ENCODE data around the gene FRMPD1. TPM values are rescaled to one million over a fixed set of nuclear protein-coding genes. Genes with fewer than 3 reads are reported as not detected.

The FRMPD1 gene
- total RNA-seq, 4 donors from 2014 or later = 0.21 TPM; not detected in 3

DNA sequence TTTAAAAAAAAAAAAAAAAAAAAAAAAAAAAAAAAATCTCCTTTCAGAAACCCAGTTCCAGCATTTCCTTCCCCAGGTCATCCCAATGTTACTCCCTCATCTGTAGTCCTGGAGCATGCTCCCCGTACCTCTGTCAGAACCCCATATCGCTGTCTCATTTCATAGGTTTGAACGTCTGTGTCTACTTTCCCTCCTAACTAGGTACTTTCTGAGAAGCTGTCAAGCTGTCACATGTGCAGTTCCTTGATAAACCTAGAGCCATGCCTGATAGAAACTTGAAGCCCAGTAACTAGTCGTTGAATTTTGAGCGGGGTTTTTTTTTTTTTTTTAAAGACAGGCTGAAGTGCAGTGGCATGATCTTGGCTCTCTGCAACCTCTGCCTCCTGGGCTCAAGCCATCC lies 118.6 kb downstream of the FRMPD1 start:
- no peak for DNase-seq
- intact Hi-C loops (cut with DNase I; ENCODE audit: low total_unique reads) = no loop called here
- no peaks in the 10 kb centered on the region for H3K9me3 ChIP-seq
- H3K4me3 ChIP-seq = no peak overlapping the region
- no peaks in the 10 kb centered on the region for H3K27me3 ChIP-seq
- H3K27ac ChIP-seq = no peak overlapping the region
- no peaks in the 10 kb centered on the region for H3K36me3 ChIP-seq
- H3K4me1 ChIP-seq = no peaks in the 10 kb centered on the region
- no peak for TF ChIP-seq POLR2A (IDR thresholded peaks at IDR 0.05)
- TF ChIP-seq, protein P1, sequence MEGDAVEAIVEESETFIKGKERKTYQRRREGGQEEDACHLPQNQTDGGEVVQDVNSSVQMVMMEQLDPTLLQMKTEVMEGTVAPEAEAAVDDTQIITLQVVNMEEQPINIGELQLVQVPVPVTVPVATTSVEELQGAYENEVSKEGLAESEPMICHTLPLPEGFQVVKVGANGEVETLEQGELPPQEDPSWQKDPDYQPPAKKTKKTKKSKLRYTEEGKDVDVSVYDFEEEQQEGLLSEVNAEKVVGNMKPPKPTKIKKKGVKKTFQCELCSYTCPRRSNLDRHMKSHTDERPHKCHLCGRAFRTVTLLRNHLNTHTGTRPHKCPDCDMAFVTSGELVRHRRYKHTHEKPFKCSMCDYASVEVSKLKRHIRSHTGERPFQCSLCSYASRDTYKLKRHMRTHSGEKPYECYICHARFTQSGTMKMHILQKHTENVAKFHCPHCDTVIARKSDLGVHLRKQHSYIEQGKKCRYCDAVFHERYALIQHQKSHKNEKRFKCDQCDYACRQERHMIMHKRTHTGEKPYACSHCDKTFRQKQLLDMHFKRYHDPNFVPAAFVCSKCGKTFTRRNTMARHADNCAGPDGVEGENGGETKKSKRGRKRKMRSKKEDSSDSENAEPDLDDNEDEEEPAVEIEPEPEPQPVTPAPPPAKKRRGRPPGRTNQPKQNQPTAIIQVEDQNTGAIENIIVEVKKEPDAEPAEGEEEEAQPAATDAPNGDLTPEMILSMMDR (IDR thresholded peaks at IDR 0.05) = no peak

DNA sequence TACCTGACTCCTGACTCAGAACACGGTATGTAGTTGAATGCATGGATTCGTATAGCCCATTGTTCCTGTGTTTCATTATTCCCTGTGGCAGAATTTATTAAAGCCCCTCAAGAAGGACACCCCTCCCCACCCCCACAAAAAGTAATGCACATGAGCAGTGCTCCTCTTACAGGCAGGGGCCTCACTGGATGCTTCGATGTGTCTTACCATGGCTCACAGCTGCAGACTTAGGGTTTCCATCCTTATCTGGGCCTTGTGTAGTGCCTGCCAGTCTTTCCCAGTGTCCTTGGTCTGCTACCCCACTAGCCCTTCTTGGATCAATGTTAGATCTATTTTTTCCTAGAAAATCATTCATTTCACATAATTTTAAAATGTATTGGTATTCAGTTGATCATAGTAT lies 119.2 kb downstream of the FRMPD1 start:
- DNase-seq = no peak
- no peaks in the 10 kb centered on the region for H3K36me3 ChIP-seq
- TF ChIP-seq, protein P1 (IDR thresholded peaks at IDR 0.05) = no peak
- no peak for TF ChIP-seq POLR2A (IDR thresholded peaks at IDR 0.05)
- H3K9me3 ChIP-seq = no peaks in the 10 kb centered on the region
- H3K4me1 ChIP-seq = no peaks in the 10 kb centered on the region
- intact Hi-C loops (cut with DNase I; ENCODE audit: low total_unique reads) = no loop called here
- H3K27me3 ChIP-seq = no peaks in the 10 kb centered on the region
- H3K27ac ChIP-seq = no peak overlapping the region
- H3K4me3 ChIP-seq = no peak overlapping the region

DNA sequence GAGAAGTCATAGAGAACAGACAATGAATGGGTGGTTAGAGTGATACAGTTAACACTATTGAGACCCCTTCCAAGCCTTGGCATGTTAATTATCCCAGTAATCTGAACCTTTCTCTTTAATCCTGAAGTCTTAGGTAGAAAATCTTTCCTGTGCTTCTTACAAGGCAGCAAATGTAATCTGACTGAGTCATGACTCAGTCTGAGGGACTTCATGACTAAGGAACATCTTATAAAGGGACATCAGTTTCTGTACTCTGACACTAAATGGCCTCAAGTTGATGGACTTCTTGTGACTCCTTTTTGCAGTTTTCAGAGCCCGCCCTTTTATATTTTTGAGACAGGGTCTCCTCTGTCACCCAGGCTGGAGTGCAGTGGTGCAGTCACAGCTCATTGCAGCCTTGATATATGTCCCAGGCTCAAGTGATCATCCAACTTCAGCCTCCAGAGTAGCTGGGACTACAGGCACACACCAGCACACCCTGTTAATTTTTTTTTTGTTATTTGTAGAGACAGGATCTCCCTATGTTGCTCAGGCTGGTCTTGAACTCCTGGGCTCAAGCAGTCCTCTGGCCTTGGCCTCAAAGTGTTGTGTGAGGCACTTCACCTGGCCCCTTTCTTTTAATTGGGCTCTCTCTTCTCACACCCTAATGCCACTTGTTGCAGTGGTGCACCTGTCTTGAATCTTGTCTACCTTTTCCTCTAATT lies 124.6 kb downstream of the FRMPD1 start:
- intact Hi-C loops (cut with DNase I; ENCODE audit: low total_unique reads) = no loop called here
- Histone ChIP-seq H3K27ac (no peak overlapping the region), H3K36me3 (no peaks in the 10 kb centered on the region), H3K4me1 (no peaks in the 10 kb centered on the region), H3K9me3 (no peaks in the 10 kb centered on the region), H3K27me3 (no peaks in the 10 kb centered on the region), H3K4me3 (no peak overlapping the region)
- no peak for DNase-seq
- no peak for TF ChIP-seq POLR2A (IDR thresholded peaks at IDR 0.05)
- TF ChIP-seq, protein P1 (IDR thresholded peaks at IDR 0.05) = no peak

DNA sequence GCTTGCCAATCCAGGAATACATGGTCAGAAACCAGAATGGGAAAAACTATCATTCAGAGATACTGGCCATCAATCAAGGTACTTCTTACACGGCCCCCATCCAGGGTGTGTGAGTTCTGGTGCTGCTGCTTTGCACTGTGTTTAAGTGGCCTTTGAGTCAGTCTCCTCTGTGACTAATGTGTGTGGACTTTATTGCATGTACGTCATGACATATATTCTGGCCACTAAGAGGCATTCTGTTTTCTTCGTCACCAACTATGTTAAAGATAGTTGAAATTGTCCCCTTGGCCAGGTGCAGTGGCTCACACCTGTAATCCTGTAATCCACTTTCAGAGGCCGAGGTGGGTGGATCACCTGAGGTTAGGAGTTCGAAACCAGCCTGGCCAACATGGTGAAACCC lies 125.6 kb downstream of the FRMPD1 start:
- TF ChIP-seq POLR2A (IDR thresholded peaks at IDR 0.05) = no peak
- Histone ChIP-seq H3K36me3 (no peaks in the 10 kb centered on the region), H3K9me3 (no peaks in the 10 kb centered on the region), H3K4me1 (no peaks in the 10 kb centered on the region), H3K4me3 (no peak overlapping the region), H3K27ac (no peak overlapping the region), H3K27me3 (no peaks in the 10 kb centered on the region)
- DNase-seq = no peak
- intact Hi-C loops (cut with DNase I; ENCODE audit: low total_unique reads) = no loop called here

DNA sequence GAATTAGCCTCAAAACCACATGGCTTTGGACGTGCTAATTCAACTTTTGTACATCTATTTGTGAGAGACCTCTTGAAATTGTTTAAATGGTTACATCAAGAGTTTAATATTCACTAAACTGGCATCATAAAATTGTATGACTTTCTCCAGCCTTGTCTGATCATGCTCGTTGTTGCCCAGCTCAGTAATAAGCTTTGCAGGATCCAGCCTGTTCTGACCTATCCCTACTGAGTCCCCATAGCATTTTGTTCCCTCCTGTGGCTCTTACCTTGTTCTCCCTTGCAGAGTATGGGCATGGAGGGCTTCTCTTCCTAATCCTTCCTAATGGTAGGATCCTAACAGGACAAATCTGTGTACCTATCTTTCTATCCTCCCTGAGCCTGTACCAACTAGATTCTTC lies 127.8 kb downstream of the FRMPD1 start:
- TF ChIP-seq, protein P1 (IDR thresholded peaks at IDR 0.05) = no peak
- no peak for TF ChIP-seq POLR2A (IDR thresholded peaks at IDR 0.05)
- no peak for DNase-seq
- Histone ChIP-seq H3K9me3 (no peaks in the 10 kb centered on the region), H3K27me3 (no peaks in the 10 kb centered on the region), H3K27ac (no peak overlapping the region), H3K4me3 (no peak overlapping the region), H3K36me3 (no peaks in the 10 kb centered on the region), H3K4me1 (no peaks in the 10 kb centered on the region)
- intact Hi-C loops (cut with DNase I; ENCODE audit: low total_unique reads) = no loop called here

DNA sequence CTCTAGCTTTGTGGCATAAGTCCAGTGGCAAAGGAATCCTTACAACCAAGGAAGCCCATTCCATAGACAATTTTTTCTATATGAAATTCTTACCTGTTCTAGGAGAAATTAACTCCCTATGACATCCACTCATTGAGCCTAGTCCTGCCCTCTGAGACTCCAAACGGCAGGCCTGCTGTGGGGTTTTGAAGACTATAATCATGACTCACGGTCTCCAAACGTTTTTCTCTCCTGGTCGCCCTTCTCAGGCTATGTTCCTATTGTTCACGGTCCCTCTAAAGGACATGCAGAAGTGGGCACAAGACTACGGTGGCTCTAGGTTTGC lies 133.5 kb downstream of the FRMPD1 start:
- H3K4me3 ChIP-seq = peak overlapping the region; percentile 95 to 96
- no peak for DNase-seq
- no peaks in the 10 kb centered on the region for H3K36me3 ChIP-seq
- intact Hi-C loops (cut with DNase I; ENCODE audit: low total_unique reads) = no loop called here
- H3K27ac ChIP-seq = peak overlapping the region; percentile 70 to 88
- TF ChIP-seq POLR2A (IDR thresholded peaks at IDR 0.05) = no peak
- TF ChIP-seq, protein P1 (IDR thresholded peaks at IDR 0.05) = no peak
- no peaks in the 10 kb centered on the region for H3K9me3 ChIP-seq
- H3K4me1 ChIP-seq = no peaks in the 10 kb centered on the region
- H3K27me3 ChIP-seq = no peaks in the 10 kb centered on the region
